ENCODE measurements around the gene CELF1. TPM values are rescaled to one million over a fixed set of nuclear protein-coding genes. Genes with fewer than 3 reads are reported as not detected.
A peak's percentile ranks its signal among the peaks of the same experiment; 100 is the strongest.

The CELF1 gene
- total RNA-seq, 3 donors from 2014 or later: 83.7 to 132 (median 94.1) TPM

DNA sequence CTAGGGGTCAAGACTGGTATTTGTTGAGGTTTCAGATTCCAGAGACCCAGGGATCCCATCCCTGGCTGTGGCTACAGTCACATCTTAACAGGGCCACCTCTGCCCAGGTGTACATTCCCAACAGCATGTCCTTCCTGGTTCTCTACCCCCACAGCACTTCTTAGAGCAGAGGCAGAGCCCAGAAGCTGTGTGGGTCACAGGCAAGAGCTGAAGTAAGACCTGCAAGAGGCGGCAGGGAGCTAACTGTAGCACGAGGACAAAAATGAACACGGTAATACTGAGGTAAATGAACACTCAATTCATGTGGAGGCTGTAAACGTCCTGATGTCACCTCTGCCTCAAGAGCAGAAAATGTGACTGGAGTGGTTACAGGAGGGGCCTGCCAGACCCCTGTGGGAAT lies 82.3 kb downstream of the CELF1 start:
- Histone ChIP-seq H3K36me3 (ENCODE audit: low read depth) (peaks cover 4% of the 10 kb centered on the region), H3K4me1 (ENCODE audit: low read depth) (peaks cover 15% of the 10 kb centered on the region), H3K9me3 (no peaks in the 10 kb centered on the region), H3K4me3 (no peak overlapping the region)
- ATAC-seq (no peak), DNase-seq (no peak)
- intact Hi-C loops (cut with DNase I, micrococcal nuclease): no loop called here
- TF ChIP-seq, protein P1, sequence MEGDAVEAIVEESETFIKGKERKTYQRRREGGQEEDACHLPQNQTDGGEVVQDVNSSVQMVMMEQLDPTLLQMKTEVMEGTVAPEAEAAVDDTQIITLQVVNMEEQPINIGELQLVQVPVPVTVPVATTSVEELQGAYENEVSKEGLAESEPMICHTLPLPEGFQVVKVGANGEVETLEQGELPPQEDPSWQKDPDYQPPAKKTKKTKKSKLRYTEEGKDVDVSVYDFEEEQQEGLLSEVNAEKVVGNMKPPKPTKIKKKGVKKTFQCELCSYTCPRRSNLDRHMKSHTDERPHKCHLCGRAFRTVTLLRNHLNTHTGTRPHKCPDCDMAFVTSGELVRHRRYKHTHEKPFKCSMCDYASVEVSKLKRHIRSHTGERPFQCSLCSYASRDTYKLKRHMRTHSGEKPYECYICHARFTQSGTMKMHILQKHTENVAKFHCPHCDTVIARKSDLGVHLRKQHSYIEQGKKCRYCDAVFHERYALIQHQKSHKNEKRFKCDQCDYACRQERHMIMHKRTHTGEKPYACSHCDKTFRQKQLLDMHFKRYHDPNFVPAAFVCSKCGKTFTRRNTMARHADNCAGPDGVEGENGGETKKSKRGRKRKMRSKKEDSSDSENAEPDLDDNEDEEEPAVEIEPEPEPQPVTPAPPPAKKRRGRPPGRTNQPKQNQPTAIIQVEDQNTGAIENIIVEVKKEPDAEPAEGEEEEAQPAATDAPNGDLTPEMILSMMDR (IDR thresholded peaks at IDR 0.05): no peak

- intact Hi-C loops (cut with DNase I, micrococcal nuclease): no loop called here
- TF ChIP-seq, protein P1 (IDR thresholded peaks at IDR 0.05): no peak
- no peaks in the 10 kb centered on the region for H3K36me3 ChIP-seq (ENCODE audit: low read depth)
- ATAC-seq (no peak), DNase-seq (no peak)
- peaks cover 15% of the 10 kb centered on the region for H3K4me1 ChIP-seq (ENCODE audit: low read depth)
- H3K9me3 ChIP-seq: no peaks in the 10 kb centered on the region
- no peak overlapping the region for H3K4me3 ChIP-seq
Measured at GRCh38 chr11:47469361-47470179, 83.4 kb downstream of the CELF1 start.

DNA sequence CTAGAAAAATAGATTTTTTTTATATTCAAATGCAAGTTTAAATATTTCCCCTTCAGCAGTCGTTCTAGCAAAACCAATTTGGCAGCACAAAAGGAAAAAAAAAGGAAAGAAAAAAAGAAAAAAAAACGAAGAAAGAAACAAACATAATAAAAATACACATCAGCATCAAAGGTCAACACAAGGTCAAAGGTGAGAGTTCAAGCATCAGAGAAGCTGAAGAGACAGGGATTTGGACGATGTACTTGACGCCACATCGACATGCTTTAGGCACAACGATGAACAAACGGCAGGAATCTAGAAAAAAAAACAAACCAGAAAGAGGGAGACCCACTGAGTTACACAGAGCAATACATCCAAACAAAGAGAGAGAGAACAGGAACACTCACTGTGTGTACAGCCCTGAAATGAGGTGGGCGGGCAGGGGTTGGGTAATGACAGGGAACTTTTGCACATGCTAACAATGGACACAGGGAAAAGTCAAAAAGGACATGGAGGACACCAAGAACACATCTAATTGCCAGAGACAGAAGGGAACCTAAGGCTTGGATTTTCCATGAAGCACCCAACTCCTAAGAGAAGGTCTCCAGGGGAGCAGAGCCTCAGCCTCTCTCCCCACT lies 84.2 kb downstream of the CELF1 start:
- Histone ChIP-seq H3K36me3 (ENCODE audit: low read depth) (no peaks in the 10 kb centered on the region), H3K4me1 (ENCODE audit: low read depth) (peaks cover 15% of the 10 kb centered on the region), H3K4me3 (no peak overlapping the region), H3K9me3 (no peaks in the 10 kb centered on the region)
- TF ChIP-seq, protein P1 (IDR thresholded peaks at IDR 0.05): no peak
- no peak for ATAC-seq
- DNase-seq: no peak
- intact Hi-C loops (cut with DNase I, micrococcal nuclease): no loop called here

DNA sequence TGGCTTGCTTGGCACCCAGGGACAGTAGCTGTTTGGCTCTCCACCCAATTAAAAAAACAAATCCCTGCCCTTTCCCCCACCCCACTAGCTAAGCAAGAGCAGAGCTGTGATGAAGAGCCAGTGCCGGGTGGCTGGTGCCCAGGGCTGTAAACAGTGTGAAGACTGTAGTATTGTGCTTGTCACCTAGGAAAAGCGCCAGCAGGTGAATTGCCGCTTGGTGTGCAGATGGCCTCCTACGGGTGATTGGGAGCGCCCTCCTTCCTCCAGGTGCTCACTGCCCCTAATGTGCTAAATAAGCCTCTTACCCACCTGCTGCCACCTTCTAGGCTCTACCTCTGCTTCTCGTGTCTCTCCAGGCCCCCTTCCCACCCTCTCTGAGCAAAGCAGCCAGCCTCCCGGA lies 85.6 kb downstream of the CELF1 start:
- DNase-seq (peak; percentile 60 to 66 (median 66)), ATAC-seq (peak; percentile 93)
- no peaks in the 10 kb centered on the region for H3K36me3 ChIP-seq (ENCODE audit: low read depth)
- H3K4me1 ChIP-seq (ENCODE audit: low read depth): peaks cover 15% of the 10 kb centered on the region
- TF ChIP-seq, protein P1 (IDR thresholded peaks at IDR 0.05): no peak
- H3K4me3 ChIP-seq: no peak overlapping the region
- intact Hi-C loops (cut with DNase I, micrococcal nuclease): no loop called here
- H3K9me3 ChIP-seq: no peaks in the 10 kb centered on the region

DNA sequence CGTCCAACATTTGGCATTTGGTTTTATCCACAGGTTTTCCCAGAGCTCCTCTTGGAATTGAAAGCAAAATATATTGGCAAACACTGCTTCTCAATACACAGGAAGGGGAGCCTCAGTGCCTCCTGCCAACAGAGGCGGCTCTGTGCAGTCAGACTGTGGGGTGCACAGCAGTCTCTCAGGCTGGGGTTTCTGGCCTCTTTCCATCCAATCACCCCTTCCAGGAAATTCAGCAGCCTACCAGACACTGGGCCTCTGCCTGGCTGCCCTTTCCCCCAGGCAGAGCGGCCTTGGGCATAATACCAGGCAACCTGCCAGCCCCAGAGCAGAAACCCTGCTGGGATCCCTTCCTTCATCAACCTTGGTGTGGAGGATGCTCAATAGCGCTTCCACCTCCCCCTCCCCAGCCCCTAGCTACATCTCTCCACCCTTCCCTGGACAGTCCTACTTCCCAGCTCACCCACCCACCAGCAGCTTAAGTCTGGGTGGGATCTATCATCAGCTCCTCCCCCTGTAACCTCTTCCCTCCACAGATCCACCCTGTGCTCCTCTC lies 86.2 kb downstream of the CELF1 start:
- H3K9me3 ChIP-seq: no peaks in the 10 kb centered on the region
- H3K4me1 ChIP-seq (ENCODE audit: low read depth): peaks cover 15% of the 10 kb centered on the region
- intact Hi-C loops (cut with DNase I, micrococcal nuclease): no loop called here
- peak; percentile 47 to 61 (median 55) for DNase-seq
- H3K36me3 ChIP-seq (ENCODE audit: low read depth): no peaks in the 10 kb centered on the region
- ATAC-seq: peak; percentile 66
- H3K4me3 ChIP-seq: no peak overlapping the region
- TF ChIP-seq, protein P1 (IDR thresholded peaks at IDR 0.05): no peak
